ENCODE results near the gene NCK2.

The NCK2 gene

DNA sequence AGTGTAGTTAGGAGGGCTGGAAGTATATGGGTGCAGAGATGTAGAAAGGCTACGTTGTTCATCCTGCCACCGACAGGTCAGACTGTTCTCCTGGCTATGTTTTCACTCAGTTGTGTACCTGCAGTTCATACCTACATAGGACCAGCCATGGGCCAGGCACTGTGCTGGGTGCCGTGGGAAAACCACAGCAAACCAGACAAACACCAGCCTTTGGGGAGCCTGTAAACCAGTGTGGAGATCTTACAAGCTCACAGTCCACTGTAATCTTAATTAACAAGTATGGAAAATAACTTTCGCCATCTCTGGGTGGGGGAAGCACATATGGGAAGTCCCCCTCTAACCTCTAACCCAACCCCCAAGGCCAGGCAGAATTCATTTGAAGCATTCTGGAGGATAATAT, 12.7 kb downstream of the NCK2 start:
- Histone ChIP-seq H2AFZ (ENCODE audit: low read length) (no peak overlapping the region), H3F3A (ENCODE audit: insufficient read depth, low read length) (no peaks in the 10 kb centered on the region), H4K20me1 (ENCODE audit: insufficient read depth, low read length) (peaks cover 89% of the 10 kb centered on the region), H3K36me3 (replicated peaks; ENCODE audit: insufficient read depth, low read length) (peaks cover 6% of the 10 kb centered on the region), H3K9ac (ENCODE audit: low read length) (no peak overlapping the region), H3K9me3 (replicated peaks; ENCODE audit: insufficient read depth, low read length) (no peaks in the 10 kb centered on the region), H3K79me2 (ENCODE audit: low read length) (peaks cover 100% of the 10 kb centered on the region), H3K27ac (ENCODE audit: low read length) (no peak overlapping the region), H3K4me2 (ENCODE audit: low read depth, low read length) (no peak overlapping the region), H3K4me3 (ENCODE audit: low read length) (no peak overlapping the region), H3K4me1 (ENCODE audit: low read length) (peaks cover 9% of the 10 kb centered on the region; the same call in 1 of the 2 replicates), H3K27me3 (replicated peaks; ENCODE audit: insufficient read depth, low read length) (no peaks in the 10 kb centered on the region), H3K9me2 (replicated peaks; ENCODE audit: insufficient read depth, low read length) (no peaks in the 10 kb centered on the region)
- TF ChIP-seq EZH2 (optimal IDR thresholded peaks at IDR 0.05; ENCODE audit: low read depth, low read length): no peak
- TF ChIP-seq, protein P1, sequence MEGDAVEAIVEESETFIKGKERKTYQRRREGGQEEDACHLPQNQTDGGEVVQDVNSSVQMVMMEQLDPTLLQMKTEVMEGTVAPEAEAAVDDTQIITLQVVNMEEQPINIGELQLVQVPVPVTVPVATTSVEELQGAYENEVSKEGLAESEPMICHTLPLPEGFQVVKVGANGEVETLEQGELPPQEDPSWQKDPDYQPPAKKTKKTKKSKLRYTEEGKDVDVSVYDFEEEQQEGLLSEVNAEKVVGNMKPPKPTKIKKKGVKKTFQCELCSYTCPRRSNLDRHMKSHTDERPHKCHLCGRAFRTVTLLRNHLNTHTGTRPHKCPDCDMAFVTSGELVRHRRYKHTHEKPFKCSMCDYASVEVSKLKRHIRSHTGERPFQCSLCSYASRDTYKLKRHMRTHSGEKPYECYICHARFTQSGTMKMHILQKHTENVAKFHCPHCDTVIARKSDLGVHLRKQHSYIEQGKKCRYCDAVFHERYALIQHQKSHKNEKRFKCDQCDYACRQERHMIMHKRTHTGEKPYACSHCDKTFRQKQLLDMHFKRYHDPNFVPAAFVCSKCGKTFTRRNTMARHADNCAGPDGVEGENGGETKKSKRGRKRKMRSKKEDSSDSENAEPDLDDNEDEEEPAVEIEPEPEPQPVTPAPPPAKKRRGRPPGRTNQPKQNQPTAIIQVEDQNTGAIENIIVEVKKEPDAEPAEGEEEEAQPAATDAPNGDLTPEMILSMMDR (IDR thresholded peaks at IDR 0.05; ENCODE audit: low read length): no peak
- no peak for TF ChIP-seq EZH2phosphoT487 (IDR thresholded peaks at IDR 0.05; ENCODE audit: low read length)
- no peak for DNase-seq

DNA sequence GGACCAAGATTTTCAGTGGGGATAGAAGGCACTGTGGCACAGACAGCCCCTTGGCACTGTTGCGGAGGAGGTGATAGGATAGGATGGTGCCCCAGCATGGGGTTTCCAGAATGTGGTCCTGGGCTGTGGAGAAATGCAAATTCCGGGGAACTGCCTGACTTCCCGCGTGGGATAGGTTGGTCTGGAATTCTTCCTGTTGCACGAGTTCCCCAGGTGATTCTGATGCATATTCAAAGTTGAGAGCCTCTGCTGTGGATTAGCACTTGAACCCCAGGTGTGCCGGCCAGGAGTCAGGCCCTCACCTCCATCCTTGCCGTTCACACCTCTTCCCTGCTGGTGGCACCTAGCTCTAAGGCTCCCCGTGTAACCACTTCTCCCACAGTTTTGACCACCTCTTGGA, 15.5 kb downstream of the NCK2 start:
- Histone ChIP-seq H3K4me1 (ENCODE audit: low read length) (peaks cover 11% of the 10 kb centered on the region), H3K36me3 (replicated peaks; ENCODE audit: insufficient read depth, low read length) (no peaks in the 10 kb centered on the region), H3K4me2 (ENCODE audit: low read depth, low read length) (no peak overlapping the region), H3F3A (ENCODE audit: insufficient read depth, low read length) (no peaks in the 10 kb centered on the region), H4K20me1 (ENCODE audit: insufficient read depth, low read length) (peaks cover 92% of the 10 kb centered on the region), H3K79me2 (ENCODE audit: low read length) (peaks cover 100% of the 10 kb centered on the region), H3K27me3 (replicated peaks; ENCODE audit: insufficient read depth, low read length) (no peaks in the 10 kb centered on the region), H3K9ac (ENCODE audit: low read length) (no peak overlapping the region), H3K4me3 (ENCODE audit: low read length) (no peak overlapping the region), H3K9me2 (replicated peaks; ENCODE audit: insufficient read depth, low read length) (no peaks in the 10 kb centered on the region), H3K9me3 (replicated peaks; ENCODE audit: insufficient read depth, low read length) (no peaks in the 10 kb centered on the region), H2AFZ (ENCODE audit: low read length) (no peak overlapping the region), H3K27ac (ENCODE audit: low read length) (no peak overlapping the region)
- TF ChIP-seq, protein P1 (IDR thresholded peaks at IDR 0.05; ENCODE audit: low read length): no peak
- TF ChIP-seq EZH2phosphoT487 (IDR thresholded peaks at IDR 0.05; ENCODE audit: low read length) (no peak), EZH2 (optimal IDR thresholded peaks at IDR 0.05; ENCODE audit: low read depth, low read length) (no peak)
- DNase-seq: no peak

DNA sequence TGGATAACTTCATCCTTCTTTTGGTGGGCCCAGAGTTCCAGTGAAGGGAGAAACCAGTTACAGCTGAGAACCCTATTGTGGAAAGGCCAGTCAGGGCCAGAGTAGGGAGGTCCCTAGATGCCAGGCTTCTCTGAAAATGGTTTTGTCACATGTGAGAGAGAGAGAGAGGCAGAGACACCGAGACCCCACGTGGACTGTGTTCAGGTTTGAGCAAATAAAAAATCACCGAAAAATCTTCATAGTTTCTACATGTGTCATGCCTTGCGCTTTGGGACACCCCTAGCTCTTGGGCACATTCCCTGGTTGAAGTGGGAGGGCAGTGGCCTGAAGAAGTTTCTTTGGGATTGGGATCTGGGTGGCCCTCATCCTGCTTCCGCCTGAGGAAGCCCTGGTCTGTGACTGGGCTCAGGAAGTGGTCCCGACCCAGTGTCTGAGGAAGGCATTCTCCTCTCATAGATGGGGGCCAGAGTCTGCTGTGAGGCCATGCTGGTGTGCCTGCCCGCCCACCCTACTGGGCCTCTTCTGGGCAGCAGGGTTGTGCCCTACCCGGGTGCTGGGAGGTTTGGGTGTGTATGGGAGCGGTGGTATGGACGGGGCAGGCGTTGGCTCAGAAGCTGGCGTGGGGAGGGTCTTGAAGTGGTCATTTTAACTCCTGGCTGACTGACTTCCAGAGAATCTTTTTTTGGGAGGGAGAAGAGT, 16.1 kb downstream of the NCK2 start:
- H3K27me3 ChIP-seq (replicated peaks; ENCODE audit: insufficient read depth, low read length): no peaks in the 10 kb centered on the region
- H3K79me2 ChIP-seq (ENCODE audit: low read length): peaks cover 100% of the 10 kb centered on the region
- H4K20me1 ChIP-seq (ENCODE audit: insufficient read depth, low read length): peaks cover 87% of the 10 kb centered on the region

More for the DNA sequence above, 16.1 kb downstream of the NCK2 start:
- Histone ChIP-seq H3K9ac (ENCODE audit: low read length) (no peak overlapping the region), H2AFZ (ENCODE audit: low read length) (no peak overlapping the region), H3K4me3 (ENCODE audit: low read length) (no peak overlapping the region), H3K4me2 (ENCODE audit: low read depth, low read length) (no peak overlapping the region), H3K27ac (ENCODE audit: low read length) (no peak overlapping the region), H3F3A (ENCODE audit: insufficient read depth, low read length) (no peaks in the 10 kb centered on the region), H3K36me3 (replicated peaks; ENCODE audit: insufficient read depth, low read length) (no peaks in the 10 kb centered on the region), H3K9me2 (replicated peaks; ENCODE audit: insufficient read depth, low read length) (no peaks in the 10 kb centered on the region), H3K9me3 (replicated peaks; ENCODE audit: insufficient read depth, low read length) (no peaks in the 10 kb centered on the region), H3K4me1 (ENCODE audit: low read length) (peaks cover 11% of the 10 kb centered on the region)
- TF ChIP-seq EZH2phosphoT487 (IDR thresholded peaks at IDR 0.05; ENCODE audit: low read length) (no peak), EZH2 (optimal IDR thresholded peaks at IDR 0.05; ENCODE audit: low read depth, low read length) (no peak)
- TF ChIP-seq, protein P1 (IDR thresholded peaks at IDR 0.05; ENCODE audit: low read length): no peak
- no peak for DNase-seq

All from MM.1S (cell line).